GM23338 (cell line): ENCODE measurements around the gene SQSTM1.

Experiments
- CREB1 ChIP-seq: fragments of 250-450 bp; sonication (Bioruptor Pico); IDR thresholded peaks from 2 replicates; pipeline ENCODE4 v1.5.0; 2020; ENCODE audit warnings: low read depth, mild to moderate bottlenecking, moderate library complexity
- CTCF ChIP-seq, 2 experiments: fragments of 200-600 bp in 1 of 2; sonication (generic) in 1 of 2; conservative IDR thresholded peaks; 2 replicates each; pipeline versions ENCODE4 v1.5.1 to v1.6.1; 2016 to 2017; ENCODE audit warnings: antibody characterized with exemption in 2 of 2, low read depth in 2 of 2, mild to moderate bottlenecking in 2 of 2, moderate library complexity in 1 of 2
- ETS1 ChIP-seq: IDR thresholded peaks from 2 replicates; pipeline ENCODE4 v1.6.1; 2016; ENCODE audit warnings: antibody characterized with exemption
- EZH2 ChIP-seq: fragments of 200-600 bp; sonication (generic); IDR thresholded peaks from one replicate; pipeline ENCODE4 v1.8.0; 2017; ENCODE audit warnings: antibody characterized with exemption, mild to moderate bottlenecking, low read depth; ENCODE audit not compliant: unreplicated experiment
- EZH2phosphoT487 ChIP-seq: fragments of 200-600 bp; sonication (generic); IDR thresholded peaks from one replicate; pipeline ENCODE4 v1.8.1; 2018; ENCODE audit warnings: antibody characterized with exemption; ENCODE audit not compliant: unreplicated experiment
- JUNB ChIP-seq: IDR thresholded peaks from one replicate; pipeline ENCODE4 v1.6.1; 2016; ENCODE audit warnings: antibody characterized with exemption; ENCODE audit not compliant: unreplicated experiment
- POLR2AphosphoS5 ChIP-seq: IDR thresholded peaks from 2 replicates; pipeline ENCODE4 v1.6.1; 2016; ENCODE audit warnings: antibody characterized with exemption, low read depth
- REST ChIP-seq: IDR thresholded peaks from one replicate; pipeline ENCODE4 v1.6.1; 2018; ENCODE audit warnings: antibody characterized with exemption; ENCODE audit not compliant: unreplicated experiment
- STAT1 ChIP-seq: IDR thresholded peaks from one replicate; pipeline ENCODE4 v1.6.1; 2016; ENCODE audit warnings: antibody characterized with exemption; ENCODE audit not compliant: unreplicated experiment
- ZNF114 ChIP-seq: fragments of 250-450 bp; sonication (Bioruptor Pico); IDR thresholded peaks from 2 replicates; pipeline ENCODE4 v1.5.0; 2020; ENCODE audit warnings: mild to moderate bottlenecking, moderate library complexity
- ZNF331 ChIP-seq: fragments of 250-450 bp; sonication (Bioruptor Pico); IDR thresholded peaks from 2 replicates; pipeline ENCODE4 v1.5.0; 2020; ENCODE audit warnings: low read depth, mild to moderate bottlenecking, moderate library complexity

GRCh38 chr5:179793468-179794139, 27.1 kb upstream of the SQSTM1 start, which contains the start of gene LTC4S:
- TF ChIP-seq CTCF (conservative IDR thresholded peaks at IDR 0.05; ENCODE audit: low read depth in 2 of 2) (no peak), EZH2 (no peak), ZNF331 (CRISPR knock-in tag) (no peak), EZH2phosphoT487 (no peak), POLR2AphosphoS5 (no peak), CREB1 (no peak), REST (no peak), JUNB (no peak), ZNF114 (no peak), STAT1 (no peak), ETS1 (no peak)
